Vagina (tissue), 2 donors: ENCODE data around the gene ARSB. TPM values are rescaled to one million over a fixed set of nuclear protein-coding genes. Genes with fewer than 3 reads are reported as not detected.

ENCODE experiments used
- DNase-seq, 2 donors: peaks; one replicate each; pipeline ENCODE4 v3.0.0-alpha.2; 2017; ENCODE audit errors: extremely low spot score in 2 of 2
- H3K27ac ChIP-seq: fragments of 200-600 bp; sonication (generic); one replicate; pipeline ENCODE4 v1.5.1; 2019
- H3K27me3 ChIP-seq: fragments of 200-600 bp; sonication (generic); one replicate; pipeline ENCODE4 v1.5.1; 2019
- H3K36me3 ChIP-seq, 2 donors: fragments of 200-600 bp; sonication (generic); one replicate each; pipeline ENCODE4 v1.5.1; 2017 to 2019
- H3K4me1 ChIP-seq: fragments of 200-600 bp; sonication (generic); one replicate; pipeline ENCODE4 v1.5.1; 2019
- H3K4me3 ChIP-seq, 2 donors: fragments of 200-600 bp; sonication (generic); 1 replicate in 1 of 2; 2 replicates in 1 of 2; pipeline ENCODE4 v1.5.1; 2016 to 2019
- H3K9me3 ChIP-seq: fragments of 200-600 bp; sonication (generic); one replicate; pipeline ENCODE4 v1.5.1; 2019
- POLR2A ChIP-seq, 2 donors: fragments of 450-650 bp; IDR thresholded peaks; one replicate each; pipeline ENCODE4 v1.6.1; 2017; ENCODE audit warnings: antibody characterized with exemption in 2 of 2, mild to moderate bottlenecking in 2 of 2, moderate library complexity in 2 of 2
- POLR2AphosphoS5 ChIP-seq, 2 donors: sonication (generic); formaldehyde crosslinking; IDR thresholded peaks; one replicate each; pipeline ENCODE4 v1.9.0; 2017; ENCODE audit warnings: antibody characterized with exemption in 2 of 2, mild to moderate bottlenecking in 2 of 2, low read depth in 1 of 2; ENCODE audit not compliant: insufficient read depth in 1 of 2
- intact Hi-C: fragments of 100-400 bp; cut with DNase I; formaldehyde crosslinking; loops from one replicate; pipeline ENCODE4 v1.15.1; 2023
- total RNA-seq: library from RNA; depleted of rRNA; stranded (reverse); fragments of >200 nt; gene quantifications from one replicate; pipeline ENCODE4 v1.2.3, GENCODE V29; 2016
- TF ChIP-seq, protein P1 (sequence below), 3 experiments: fragments of 450-650 bp in 2 of 3; fragments of 200-600 bp in 1 of 3; sonication (generic) in 1 of 3; IDR thresholded peaks; one replicate each; pipeline ENCODE4 v1.5.1; 2017 to 2019; ENCODE audit warnings: antibody characterized with exemption in 3 of 3, mild to moderate bottlenecking in 2 of 3, moderate library complexity in 2 of 3

Gene ARSB
- total RNA-seq, 1 donor from 2014 or later: 12.3 TPM

GRCh38 chr5:78811121-78811817 is 173.8 kb downstream of the ARSB start:
- Histone ChIP-seq H3K27me3 (no peaks in the 10 kb centered on the region), H3K27ac (no peak overlapping the region), H3K4me3 (no peak overlapping the region), H3K36me3 (no peaks in the 10 kb centered on the region), H3K9me3 (no peaks in the 10 kb centered on the region), H3K4me1 (no peaks in the 10 kb centered on the region)
- intact Hi-C loops: no loop called here
- TF ChIP-seq POLR2AphosphoS5 (IDR thresholded peaks at IDR 0.05; ENCODE audit: insufficient read depth in 1 of 2, low read depth in 1 of 2): no peak
- no peak for TF ChIP-seq POLR2A (IDR thresholded peaks at IDR 0.05)
- TF ChIP-seq, protein P1, sequence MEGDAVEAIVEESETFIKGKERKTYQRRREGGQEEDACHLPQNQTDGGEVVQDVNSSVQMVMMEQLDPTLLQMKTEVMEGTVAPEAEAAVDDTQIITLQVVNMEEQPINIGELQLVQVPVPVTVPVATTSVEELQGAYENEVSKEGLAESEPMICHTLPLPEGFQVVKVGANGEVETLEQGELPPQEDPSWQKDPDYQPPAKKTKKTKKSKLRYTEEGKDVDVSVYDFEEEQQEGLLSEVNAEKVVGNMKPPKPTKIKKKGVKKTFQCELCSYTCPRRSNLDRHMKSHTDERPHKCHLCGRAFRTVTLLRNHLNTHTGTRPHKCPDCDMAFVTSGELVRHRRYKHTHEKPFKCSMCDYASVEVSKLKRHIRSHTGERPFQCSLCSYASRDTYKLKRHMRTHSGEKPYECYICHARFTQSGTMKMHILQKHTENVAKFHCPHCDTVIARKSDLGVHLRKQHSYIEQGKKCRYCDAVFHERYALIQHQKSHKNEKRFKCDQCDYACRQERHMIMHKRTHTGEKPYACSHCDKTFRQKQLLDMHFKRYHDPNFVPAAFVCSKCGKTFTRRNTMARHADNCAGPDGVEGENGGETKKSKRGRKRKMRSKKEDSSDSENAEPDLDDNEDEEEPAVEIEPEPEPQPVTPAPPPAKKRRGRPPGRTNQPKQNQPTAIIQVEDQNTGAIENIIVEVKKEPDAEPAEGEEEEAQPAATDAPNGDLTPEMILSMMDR (IDR thresholded peaks at IDR 0.05): no peak
- no peak for DNase-seq

DNA sequence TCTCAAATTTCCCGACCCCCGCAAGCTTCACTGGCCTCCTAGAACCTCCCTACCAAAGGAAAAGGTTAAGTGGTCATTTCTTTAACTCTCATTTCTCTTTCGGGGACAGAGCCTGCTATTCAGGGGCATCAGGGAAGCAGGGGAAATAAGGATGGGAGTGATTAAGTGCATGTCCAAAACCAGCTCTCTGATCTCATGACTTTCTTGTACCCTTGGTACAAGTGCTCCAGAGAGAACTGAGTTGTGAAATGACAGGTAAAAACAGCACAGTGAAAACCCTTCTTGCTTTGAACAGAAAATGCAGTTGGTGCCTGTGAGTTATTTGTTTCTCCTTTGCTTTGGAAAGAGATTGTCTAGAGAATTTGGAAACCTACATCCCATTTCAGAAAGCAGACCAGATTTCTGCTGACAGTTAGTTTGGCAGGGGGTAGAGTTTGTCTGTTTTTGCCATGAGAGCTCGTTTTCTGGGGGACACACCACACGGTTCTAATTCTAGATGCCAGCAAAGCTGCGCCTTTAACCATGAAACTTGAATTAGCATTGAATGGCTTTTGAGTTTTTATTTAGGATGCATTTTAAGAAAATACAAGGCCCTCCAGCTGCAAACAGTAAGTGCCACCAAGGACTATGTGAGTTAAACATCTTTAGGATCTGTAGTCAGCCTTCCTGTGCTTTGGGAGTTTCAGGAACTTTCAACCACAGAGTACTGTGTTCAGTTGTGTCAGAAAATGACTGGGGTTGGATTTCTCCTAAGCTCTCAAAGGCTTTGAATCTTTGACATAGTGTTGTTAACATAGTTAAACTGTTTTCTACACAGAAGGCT is 174.8 kb downstream of the ARSB start:
- intact Hi-C loops: no loop called here
- no peaks in the 10 kb centered on the region for H3K4me1 ChIP-seq
- H3K9me3 ChIP-seq: no peaks in the 10 kb centered on the region
- no peak overlapping the region for H3K4me3 ChIP-seq
- TF ChIP-seq, protein P1 (IDR thresholded peaks at IDR 0.05): no peak
- TF ChIP-seq POLR2AphosphoS5 (IDR thresholded peaks at IDR 0.05; ENCODE audit: insufficient read depth in 1 of 2, low read depth in 1 of 2) (no peak), POLR2A (IDR thresholded peaks at IDR 0.05) (no peak)
- no peaks in the 10 kb centered on the region for H3K36me3 ChIP-seq
- DNase-seq: no peak
- no peaks in the 10 kb centered on the region for H3K27me3 ChIP-seq
- no peak overlapping the region for H3K27ac ChIP-seq

- H3K27ac ChIP-seq: no peak overlapping the region
Observed at GRCh38 chr5:78809444-78809843, 175.7 kb downstream of the ARSB start.

DNA sequence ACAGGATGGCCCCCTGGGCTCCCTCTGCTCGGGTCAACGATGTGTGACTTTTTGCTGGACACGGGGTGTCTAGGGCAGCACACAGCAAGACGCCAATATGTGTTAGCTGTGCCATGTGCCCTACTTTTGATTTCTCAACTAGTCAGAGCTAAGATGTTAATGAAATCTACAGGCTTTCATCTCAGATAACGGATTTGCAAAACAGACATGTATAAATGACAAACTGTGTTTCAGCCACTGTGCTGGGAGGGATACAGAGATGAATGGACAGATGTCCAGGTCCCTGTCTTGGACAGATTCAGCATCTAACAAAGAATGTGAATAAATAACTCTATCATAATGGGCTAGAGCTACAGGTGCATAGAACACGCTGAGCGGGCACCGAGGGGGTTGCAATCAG is 176.3 kb downstream of the ARSB start:
- peaks cover 3% of the 10 kb centered on the region for H3K4me1 ChIP-seq
- no peak overlapping the region for H3K27ac ChIP-seq
- H3K9me3 ChIP-seq: no peaks in the 10 kb centered on the region
- no peaks in the 10 kb centered on the region for H3K27me3 ChIP-seq
- H3K4me3 ChIP-seq: no peak overlapping the region
- H3K36me3 ChIP-seq: no peaks in the 10 kb centered on the region
- no peak for DNase-seq
- intact Hi-C loops: loop anchor here (10.0 kb wide), 1 partner anchor 314 kb away; no protein-coding TSS in a partner anchor
- TF ChIP-seq, protein P1 (IDR thresholded peaks at IDR 0.05): no peak
- TF ChIP-seq POLR2AphosphoS5 (IDR thresholded peaks at IDR 0.05; ENCODE audit: insufficient read depth in 1 of 2, low read depth in 1 of 2): no peak
- no peak for TF ChIP-seq POLR2A (IDR thresholded peaks at IDR 0.05)

More at GRCh38 chr5:78809444-78809843, 175.7 kb downstream of the ARSB start:
- Histone ChIP-seq H3K36me3 (no peaks in the 10 kb centered on the region), H3K27me3 (no peaks in the 10 kb centered on the region), H3K4me3 (no peak overlapping the region), H3K4me1 (no peaks in the 10 kb centered on the region), H3K9me3 (no peaks in the 10 kb centered on the region)
- TF ChIP-seq, protein P1 (IDR thresholded peaks at IDR 0.05): no peak
- no peak for TF ChIP-seq POLR2A (IDR thresholded peaks at IDR 0.05)
- no peak for TF ChIP-seq POLR2AphosphoS5 (IDR thresholded peaks at IDR 0.05; ENCODE audit: insufficient read depth in 1 of 2, low read depth in 1 of 2)
- DNase-seq: no peak
- intact Hi-C loops: loop anchor here (10.0 kb wide), 1 partner anchor 315 kb away; no protein-coding TSS in a partner anchor
